GM18508 (cell line): ENCODE measurements around the gene CRTC1.

Experiments used
- ATAC-seq: cut with Tn5 transposase; IDR thresholded peaks from one replicate; pipeline ENCODE4 v1.9.1; 2021; ENCODE audit warnings: moderate number of reproducible peaks; ENCODE audit not compliant: insufficient read depth, unreplicated experiment

CRTC1 gene

DNA sequence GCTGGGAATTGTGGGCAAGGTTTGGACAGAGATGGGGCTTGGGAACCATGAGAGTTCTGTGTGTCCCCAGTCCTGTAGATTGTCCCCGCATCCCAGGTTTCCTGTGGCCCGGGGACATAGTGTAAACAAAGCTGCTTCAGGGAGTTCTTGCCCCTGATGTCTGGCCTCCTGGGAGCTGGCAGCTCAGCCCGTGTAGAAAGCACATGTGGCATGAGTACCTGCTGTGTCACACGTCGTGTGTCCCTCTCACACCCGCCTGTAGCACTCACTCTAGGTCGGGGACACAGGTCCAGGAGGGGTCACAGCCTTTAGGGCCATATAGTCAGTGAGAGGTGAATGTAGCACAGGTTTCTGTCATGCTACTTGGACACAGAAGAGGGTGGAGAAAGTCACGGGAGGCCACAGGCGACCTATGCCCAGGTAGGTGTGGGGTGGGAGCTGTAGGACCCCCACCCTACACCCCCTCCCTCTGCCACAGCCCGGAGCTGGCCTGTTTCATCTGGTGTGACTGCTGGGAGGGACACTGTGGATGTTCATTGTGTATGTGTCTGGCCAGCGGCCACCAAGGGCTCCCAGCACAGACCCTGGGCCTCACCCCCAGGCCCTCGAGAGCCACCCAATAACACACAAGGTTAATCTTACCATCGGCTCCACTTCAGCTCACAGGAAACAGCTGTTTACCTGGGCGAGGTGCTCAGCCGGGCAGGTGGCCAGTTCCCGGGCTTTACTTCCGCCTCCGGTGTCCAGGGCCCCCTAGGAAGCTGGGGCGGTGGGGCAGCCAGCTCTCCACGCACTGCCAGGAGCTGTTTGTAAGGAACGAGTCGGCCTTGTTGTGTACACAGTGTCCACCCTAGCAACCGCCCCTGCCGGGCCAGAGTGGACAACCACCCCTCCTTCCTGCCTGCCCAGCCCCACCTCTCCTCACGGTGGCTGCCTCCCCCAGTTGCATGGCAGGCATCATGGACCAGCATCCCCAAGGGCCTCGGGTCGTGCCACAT is 57.9 kb downstream of the CRTC1 start:
- no peak for ATAC-seq

- ATAC-seq: no peak
These were observed 58.8 kb downstream of the CRTC1 start for GRCh38 chr19:18742324-18742723.

GRCh38 chr19:18742838-18743783 is 59.6 kb downstream of the CRTC1 start:
- ATAC-seq: no peak

DNA sequence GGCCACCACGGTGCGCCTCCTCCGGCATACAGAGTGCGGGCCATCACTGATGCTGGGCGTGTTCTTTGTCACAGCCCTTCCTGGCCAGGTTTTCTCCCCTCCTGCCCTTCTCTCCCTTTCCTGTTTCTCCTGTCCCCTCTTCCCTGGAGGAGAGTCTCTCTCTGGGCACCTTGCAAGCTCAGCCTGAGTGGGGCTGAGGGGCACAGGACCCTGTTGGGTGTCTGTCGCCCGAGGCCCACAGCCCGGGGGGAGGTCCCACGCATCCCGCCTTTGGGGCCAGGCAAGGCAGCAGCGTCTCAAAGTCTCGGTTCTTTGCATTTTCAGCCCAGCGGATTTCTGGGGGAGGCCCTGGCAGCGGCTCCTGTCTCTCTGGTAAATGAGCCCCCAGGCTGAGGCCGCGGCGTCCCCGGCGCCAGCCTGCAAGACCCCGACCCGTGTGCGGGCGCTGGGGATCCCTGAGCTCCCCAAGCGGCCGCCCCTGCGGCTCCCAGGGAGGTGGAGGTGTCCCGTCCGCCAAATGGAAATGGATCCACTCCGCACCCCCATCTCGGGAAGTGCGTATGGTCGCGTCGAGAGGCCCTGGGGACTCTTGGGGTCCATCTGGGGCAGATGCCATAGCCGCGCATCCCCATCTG is 60.4 kb downstream of the CRTC1 start:
- ATAC-seq: no peak

GRCh38 chr19:18745012-18745735 is 61.7 kb downstream of the CRTC1 start:
- ATAC-seq: no peak

DNA sequence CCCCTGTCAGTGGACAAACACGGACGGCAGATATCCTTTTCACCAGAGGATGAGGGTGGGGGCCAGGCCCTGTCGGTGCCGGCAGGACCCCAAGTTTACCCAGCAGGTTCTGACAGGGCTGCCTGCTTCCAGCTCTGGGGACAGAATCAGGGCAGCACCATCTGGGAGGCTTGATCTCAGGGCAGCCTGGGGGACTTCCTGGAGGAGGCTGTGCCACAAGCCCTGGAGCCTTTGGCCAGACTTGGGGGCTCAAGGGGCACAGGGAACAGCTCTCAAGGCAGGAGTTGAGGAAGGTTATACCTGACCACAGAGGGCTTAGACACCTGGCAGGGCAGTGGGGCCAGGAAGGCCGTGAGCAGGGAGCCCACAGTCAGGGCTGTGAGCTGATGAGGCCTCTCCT is 62.5 kb downstream of the CRTC1 start:
- ATAC-seq: no peak

DNA sequence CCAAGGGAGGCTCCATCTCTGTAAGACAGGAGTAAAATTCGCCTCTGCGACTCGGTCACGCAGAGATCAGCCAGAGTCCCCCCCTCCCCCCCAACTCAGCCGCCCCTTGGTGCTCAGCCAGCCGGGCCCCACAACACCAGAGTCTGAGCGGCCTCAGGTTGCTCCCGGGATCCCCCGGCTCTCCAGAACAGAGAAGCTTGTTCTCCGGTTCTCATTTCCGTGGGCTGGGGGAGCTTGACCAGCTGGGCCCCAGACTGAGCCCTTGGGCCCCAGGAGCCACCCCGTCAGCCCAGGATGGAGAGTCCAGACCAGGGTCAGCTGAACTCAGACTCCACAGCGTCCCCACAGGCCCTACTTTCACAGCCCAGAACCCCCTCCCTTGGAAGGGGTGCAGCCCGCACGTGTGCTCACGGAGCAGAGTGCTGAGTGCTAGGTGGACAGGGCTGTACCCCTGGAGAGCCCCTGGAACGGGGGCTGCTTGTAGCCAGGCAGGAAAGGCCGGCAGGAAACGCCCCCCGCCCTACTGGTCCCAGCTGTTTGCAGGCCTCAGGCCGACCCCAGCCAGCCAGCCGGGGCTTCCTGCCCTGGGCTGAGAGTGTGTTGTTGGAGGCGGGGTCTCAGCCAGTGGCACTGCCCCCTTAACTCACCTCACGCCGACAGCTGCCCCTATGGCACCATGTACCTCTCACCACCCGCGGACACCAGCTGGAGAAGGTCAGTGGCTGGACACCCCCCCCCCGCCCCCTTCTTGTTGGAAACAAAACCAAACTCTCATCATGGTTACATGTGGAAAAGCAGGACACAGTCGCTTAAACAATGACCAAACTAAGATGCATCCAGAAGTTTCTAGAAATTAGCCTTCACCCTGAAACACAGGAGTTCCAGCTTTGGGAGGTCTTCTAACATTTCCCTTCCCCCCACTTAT is 63.2 kb downstream of the CRTC1 start:
- no peak for ATAC-seq

DNA sequence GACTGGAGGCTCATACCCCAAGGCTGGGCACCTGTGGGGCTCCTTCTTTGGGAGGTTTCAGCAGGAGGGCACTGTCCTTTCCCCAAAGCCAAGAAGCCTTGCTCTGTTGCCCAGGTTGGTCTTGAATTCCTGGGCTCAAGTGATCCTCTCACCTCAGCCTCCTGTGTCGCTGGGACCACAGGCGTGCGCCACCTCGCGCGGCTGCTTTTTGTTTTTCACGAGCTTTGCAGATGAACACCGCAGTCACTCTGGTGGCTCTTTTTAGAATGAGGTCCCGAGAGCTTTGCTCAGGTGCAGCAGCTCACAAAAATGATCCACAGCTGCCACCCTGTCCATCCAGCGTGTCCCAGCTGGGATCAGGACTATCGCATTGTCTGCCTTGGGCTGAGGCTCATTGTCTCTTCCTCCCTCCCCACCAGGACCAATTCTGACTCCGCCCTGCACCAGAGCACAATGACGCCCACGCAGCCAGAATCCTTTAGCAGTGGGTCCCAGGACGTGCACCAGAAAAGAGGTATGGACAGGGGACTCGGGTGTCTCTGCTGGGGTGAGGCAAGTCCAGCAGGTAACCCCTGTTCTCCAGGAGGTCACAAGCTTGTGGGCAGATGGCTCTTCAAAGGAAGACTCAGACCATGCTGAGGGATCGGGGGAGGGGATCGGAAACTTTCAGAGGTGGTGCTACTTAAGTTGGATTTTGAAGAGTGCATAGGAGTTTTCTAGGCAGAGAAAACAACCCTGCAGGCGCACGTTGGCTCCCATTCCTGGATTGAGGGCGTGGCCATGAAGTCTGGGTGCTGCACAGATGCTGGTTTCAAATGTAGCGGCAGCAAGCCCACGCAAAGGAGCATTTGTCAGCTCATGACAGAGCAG is 66.1 kb downstream of the CRTC1 start:
- ATAC-seq: no peak

- ATAC-seq: no peak
These were observed 67.0 kb downstream of the CRTC1 start for GRCh38 chr19:18750295-18750970.

DNA sequence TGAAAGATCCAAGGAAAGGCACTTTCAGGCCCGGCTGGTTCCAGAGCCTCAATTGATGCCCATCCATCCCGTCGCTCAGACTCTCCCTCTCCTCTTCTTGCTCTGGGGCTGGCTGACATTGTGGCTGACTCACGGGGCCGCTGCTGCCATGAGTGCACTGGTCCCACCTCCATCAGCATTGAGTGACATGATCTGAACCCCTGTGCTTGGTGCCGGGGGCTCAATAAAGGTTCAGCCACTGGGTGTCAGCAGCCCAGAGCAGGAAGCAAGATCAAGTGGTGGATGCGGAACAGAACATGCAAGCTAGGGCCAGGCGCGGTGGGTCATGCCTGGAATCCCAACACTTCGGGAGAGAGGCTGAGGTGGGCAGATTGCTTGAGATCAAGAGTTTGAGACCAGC is 68.1 kb downstream of the CRTC1 start:
- no peak for ATAC-seq

DNA sequence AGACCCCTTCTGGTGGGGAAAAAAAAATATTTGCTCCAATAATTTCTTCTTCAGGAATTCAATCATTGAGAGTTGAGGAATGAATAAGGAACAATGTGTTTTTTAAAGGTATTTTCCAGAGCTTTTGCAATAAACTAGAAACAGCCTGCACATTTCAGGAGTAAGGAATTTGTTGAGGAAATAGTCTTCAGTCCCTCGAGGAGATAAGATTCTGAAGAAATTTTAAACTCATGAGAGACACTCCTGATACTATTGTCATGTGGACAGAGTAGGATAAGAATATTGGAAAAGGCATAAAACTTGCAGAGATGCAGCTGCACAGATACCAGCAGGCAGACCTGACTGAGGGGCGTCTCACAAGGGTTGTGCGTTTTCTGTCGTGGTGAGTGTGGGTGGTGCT is 71.0 kb downstream of the CRTC1 start:
- no peak for ATAC-seq

DNA sequence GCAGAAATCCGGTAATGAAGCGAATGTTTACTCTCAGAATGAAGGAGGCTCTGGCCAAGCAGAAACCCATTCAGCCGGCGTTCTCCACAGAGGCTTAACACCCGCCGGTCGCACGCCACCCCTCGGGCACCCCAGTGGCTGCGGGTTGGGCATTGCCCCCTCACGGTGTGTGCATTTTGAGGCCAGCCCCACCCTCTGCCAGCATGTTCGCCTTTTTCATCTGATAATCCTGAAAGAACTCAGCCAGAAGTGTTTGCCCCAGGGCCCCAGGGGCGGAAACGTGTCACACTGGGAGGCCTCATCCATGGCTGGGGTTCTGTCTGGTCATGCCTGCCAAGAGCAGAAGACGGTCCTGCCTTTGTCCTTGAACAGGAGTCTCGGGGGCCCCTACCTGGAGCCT is 73.4 kb downstream of the CRTC1 start:
- no peak for ATAC-seq

DNA sequence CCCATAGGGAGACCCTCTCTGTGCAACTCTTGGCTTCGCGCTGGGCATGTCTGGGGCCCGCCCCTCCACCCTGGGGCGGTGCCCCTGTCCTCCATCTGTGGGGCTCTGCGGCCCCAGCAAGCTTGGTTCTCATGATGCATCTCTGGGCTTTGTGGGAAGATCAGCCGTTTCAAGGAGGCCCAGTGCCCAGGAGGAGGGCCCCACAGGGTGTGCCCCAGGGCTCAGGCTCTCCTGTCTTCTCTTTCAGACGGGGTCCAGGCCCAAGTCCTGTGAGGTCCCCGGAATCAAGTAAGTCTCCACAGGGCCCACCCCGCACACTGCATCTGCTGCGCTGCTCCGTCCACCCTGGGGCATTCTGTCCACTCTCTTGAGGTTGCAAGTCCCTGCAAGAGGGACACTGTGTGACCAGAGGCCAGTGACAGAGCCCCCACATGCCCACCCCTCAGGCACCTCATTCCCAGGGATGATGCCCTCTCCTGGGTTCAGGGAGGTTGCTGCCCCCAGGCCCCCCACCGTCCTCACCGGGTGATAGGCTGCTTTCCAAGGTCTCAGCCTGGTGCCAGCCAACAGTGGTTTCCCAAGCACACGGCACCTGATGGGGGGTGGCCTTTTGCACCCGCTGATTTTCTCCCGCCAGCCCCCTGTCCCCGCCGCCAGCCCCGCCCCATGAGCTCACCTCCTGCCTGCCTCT is 76.0 kb downstream of the CRTC1 start:
- ATAC-seq: no peak

DNA sequence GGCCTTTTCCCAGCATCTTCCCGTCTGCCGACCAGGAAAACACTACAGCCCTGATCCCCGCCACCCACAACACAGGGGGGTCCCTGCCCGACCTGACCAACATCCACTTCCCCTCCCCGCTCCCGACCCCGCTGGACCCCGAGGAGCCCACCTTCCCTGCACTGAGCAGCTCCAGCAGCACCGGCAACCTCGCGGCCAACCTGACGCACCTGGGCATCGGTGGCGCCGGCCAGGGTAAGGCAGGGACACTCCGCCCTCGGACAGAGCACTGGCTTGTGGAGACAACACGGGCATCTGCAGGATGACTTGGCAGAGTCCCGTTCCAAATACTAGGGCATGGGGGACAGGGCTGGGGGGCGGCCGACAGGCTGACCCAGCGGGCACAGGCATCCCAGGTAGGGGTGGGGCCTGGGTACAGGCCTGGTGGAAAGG is 76.5 kb downstream of the CRTC1 start:
- ATAC-seq: no peak

- ATAC-seq: no peak
These were observed 77.2 kb downstream of the CRTC1 start for GRCh38 chr19:18760440-18761383.
